ENCODE results near the gene GPR75. TPM values are rescaled to one million over a fixed set of nuclear protein-coding genes. Genes with fewer than 3 reads are reported as not detected.
"Not testable (repeated sequence)": the region's sequence is repeated elsewhere in the genome, so short reads cannot be mapped to it uniquely, and the experiment has no call there.

Gene GPR75
- total RNA-seq, 1 experiment from 2014 or later, result 4.8 TPM

GRCh38 chr2:53854678-53855077 is 5.1 kb downstream of the GPR75 start:
- ChIA-PET POLR2A (ENCODE audit: low non-redundant PET) (no interaction called here), CTCF (no interaction called here)
- TF ChIP-seq CTCF (conservative IDR thresholded peaks at IDR 0.05; ENCODE audit: low read depth, low read length) (no peak), EZH2 (IDR thresholded peaks at IDR 0.05; ENCODE audit: borderline replicate concordance, low read depth, low read length, poor library complexity, severe bottlenecking) (no peak)
- H3K36me3 ChIP-seq (ENCODE audit: insufficient read depth, low read length, poor library complexity, severe bottlenecking), result no peaks in the 10 kb centered on the region
- no peaks in the 10 kb centered on the region for H3K9me3 ChIP-seq (ENCODE audit: low read depth, low read length, poor library complexity, severe bottlenecking)
- H3K27me3 ChIP-seq (replicated peaks; ENCODE audit: insufficient read depth, low read depth, low read length, poor library complexity), result no peaks in the 10 kb centered on the region
- intact Hi-C loops (cut with micrococcal nuclease; ENCODE audit: unreplicated experiment), result no loop called here
- no peak overlapping the region for H3K4me3 ChIP-seq (ENCODE audit: low read depth, low read length, poor library complexity, severe bottlenecking)
- BruUV-seq (replicated peaks), result no TSS peak
- no peak for DNase-seq (ENCODE audit: low spot score)
- H3K4me1 ChIP-seq (ENCODE audit: insufficient read depth, low read length, poor library complexity, severe bottlenecking), result no peaks in the 10 kb centered on the region
- H3K27ac ChIP-seq (ENCODE audit: low read depth, low read length, poor library complexity, severe bottlenecking), result no peak overlapping the region

GRCh38 chr2:53852532-53852931 is 7.2 kb downstream of the GPR75 start:
- ChIA-PET CTCF (no interaction called here), POLR2A (ENCODE audit: low non-redundant PET) (no interaction called here)
- H3K4me3 ChIP-seq (ENCODE audit: low read depth, low read length, poor library complexity, severe bottlenecking), result no peak overlapping the region
- DNase-seq (ENCODE audit: low spot score), result no peak
- no peaks in the 10 kb centered on the region for H3K36me3 ChIP-seq (ENCODE audit: insufficient read depth, low read length, poor library complexity, severe bottlenecking)
- no peak overlapping the region for H3K27ac ChIP-seq (ENCODE audit: low read depth, low read length, poor library complexity, severe bottlenecking)
- no peaks in the 10 kb centered on the region for H3K4me1 ChIP-seq (ENCODE audit: insufficient read depth, low read length, poor library complexity, severe bottlenecking)
- intact Hi-C loops (cut with micrococcal nuclease; ENCODE audit: unreplicated experiment), result no loop called here
- H3K27me3 ChIP-seq (replicated peaks; ENCODE audit: insufficient read depth, low read depth, low read length, poor library complexity), result no peaks in the 10 kb centered on the region
- H3K9me3 ChIP-seq (ENCODE audit: low read depth, low read length, poor library complexity, severe bottlenecking), result no peaks in the 10 kb centered on the region
- BruUV-seq (replicated peaks), result no TSS peak
- TF ChIP-seq EZH2 (IDR thresholded peaks at IDR 0.05; ENCODE audit: borderline replicate concordance, low read depth, low read length, poor library complexity, severe bottlenecking) (no peak), CTCF (conservative IDR thresholded peaks at IDR 0.05; ENCODE audit: low read depth, low read length) (no peak)

GRCh38 chr2:53851052-53851757 is 8.6 kb downstream of the GPR75 start:
- H3K36me3 ChIP-seq (ENCODE audit: insufficient read depth, low read length, poor library complexity, severe bottlenecking); CTCF ChIA-PET; DNase-seq (ENCODE audit: low spot score); H3K4me3 ChIP-seq (ENCODE audit: low read depth, low read length, poor library complexity, severe bottlenecking); BruUV-seq (replicated peaks); H3K4me1 ChIP-seq (ENCODE audit: insufficient read depth, low read length, poor library complexity, severe bottlenecking); H3K27me3 ChIP-seq (replicated peaks; ENCODE audit: insufficient read depth, low read depth, low read length, poor library complexity); intact Hi-C loops (cut with micrococcal nuclease; ENCODE audit: unreplicated experiment); H3K27ac ChIP-seq (ENCODE audit: low read depth, low read length, poor library complexity, severe bottlenecking); POLR2A ChIA-PET (ENCODE audit: low non-redundant PET); H3K9me3 ChIP-seq (ENCODE audit: low read depth, low read length, poor library complexity, severe bottlenecking): not testable (repeated sequence)

- intact Hi-C loops (cut with micrococcal nuclease; ENCODE audit: unreplicated experiment), result no loop called here
- no peaks in the 10 kb centered on the region for H3K4me1 ChIP-seq (ENCODE audit: insufficient read depth, low read length, poor library complexity, severe bottlenecking)
- H3K27ac ChIP-seq (ENCODE audit: low read depth, low read length, poor library complexity, severe bottlenecking), result no peak overlapping the region
- ChIA-PET POLR2A (ENCODE audit: low non-redundant PET) (no interaction called here), CTCF (no interaction called here)
- H3K36me3 ChIP-seq (ENCODE audit: insufficient read depth, low read length, poor library complexity, severe bottlenecking), result no peaks in the 10 kb centered on the region
- H3K27me3 ChIP-seq (replicated peaks; ENCODE audit: insufficient read depth, low read depth, low read length, poor library complexity), result no peaks in the 10 kb centered on the region
- TF ChIP-seq CTCF (conservative IDR thresholded peaks at IDR 0.05; ENCODE audit: low read depth, low read length) (no peak), EZH2 (IDR thresholded peaks at IDR 0.05; ENCODE audit: borderline replicate concordance, low read depth, low read length, poor library complexity, severe bottlenecking) (no peak)
- no peak for DNase-seq (ENCODE audit: low spot score)
- H3K9me3 ChIP-seq (ENCODE audit: low read depth, low read length, poor library complexity, severe bottlenecking), result no peaks in the 10 kb centered on the region
- no peak overlapping the region for H3K4me3 ChIP-seq (ENCODE audit: low read depth, low read length, poor library complexity, severe bottlenecking)
- no TSS peak for BruUV-seq (replicated peaks)
Observed at GRCh38 chr2:53848062-53848461, 11.7 kb downstream of the GPR75 start.

Data from A673 (cell line).